ENCODE data around the gene NR5A1.

Gene NR5A1

GRCh38 chr9:124447297-124447661 is 59.9 kb downstream of the NR5A1 start:
- no peak overlapping the region for H3K9ac ChIP-seq (ENCODE audit: low read depth in 1 of 2, low read length in 2 of 2)
- H3K36me3 ChIP-seq (ENCODE audit: control insufficient read depth in 2 of 2, insufficient read depth in 2 of 2, low read length in 2 of 2) = no peaks in the 10 kb centered on the region
- no peak overlapping the region for H3K27ac ChIP-seq (ENCODE audit: low read depth in 2 of 2, low read length in 2 of 2)
- no peaks in the 10 kb centered on the region for H3K9me3 ChIP-seq (ENCODE audit: control insufficient read depth in 2 of 2, low read length in 2 of 2)
- peaks cover 14 to 16% of the 10 kb centered on the region in 2 donors for H3K27me3 ChIP-seq (ENCODE audit: control insufficient read depth in 2 of 2, insufficient read depth in 2 of 2, low read length in 2 of 2)
- H3K4me1 ChIP-seq (ENCODE audit: control insufficient read depth in 2 of 2, insufficient read depth in 2 of 2, low read length in 2 of 2) = no peaks in the 10 kb centered on the region
- no peak overlapping the region for H3K4me3 ChIP-seq (ENCODE audit: low read length in 2 of 2)

GRCh38 chr9:124444166-124444565 is 63.0 kb downstream of the NR5A1 start:
- Histone ChIP-seq H3K9ac (ENCODE audit: low read depth in 1 of 2, low read length in 2 of 2) (no peak overlapping the region), H3K4me3 (ENCODE audit: low read length in 2 of 2) (no peak overlapping the region), H3K36me3 (ENCODE audit: control insufficient read depth in 2 of 2, insufficient read depth in 2 of 2, low read length in 2 of 2) (no peaks in the 10 kb centered on the region), H3K27me3 (ENCODE audit: control insufficient read depth in 2 of 2, insufficient read depth in 2 of 2, low read length in 2 of 2) (peaks cover 0 to 2% of the 10 kb centered on the region in 2 donors), H3K27ac (ENCODE audit: low read depth in 2 of 2, low read length in 2 of 2) (no peak overlapping the region), H3K4me1 (ENCODE audit: control insufficient read depth in 2 of 2, insufficient read depth in 2 of 2, low read length in 2 of 2) (no peaks in the 10 kb centered on the region), H3K9me3 (ENCODE audit: control insufficient read depth in 2 of 2, low read length in 2 of 2) (no peaks in the 10 kb centered on the region)

DNA sequence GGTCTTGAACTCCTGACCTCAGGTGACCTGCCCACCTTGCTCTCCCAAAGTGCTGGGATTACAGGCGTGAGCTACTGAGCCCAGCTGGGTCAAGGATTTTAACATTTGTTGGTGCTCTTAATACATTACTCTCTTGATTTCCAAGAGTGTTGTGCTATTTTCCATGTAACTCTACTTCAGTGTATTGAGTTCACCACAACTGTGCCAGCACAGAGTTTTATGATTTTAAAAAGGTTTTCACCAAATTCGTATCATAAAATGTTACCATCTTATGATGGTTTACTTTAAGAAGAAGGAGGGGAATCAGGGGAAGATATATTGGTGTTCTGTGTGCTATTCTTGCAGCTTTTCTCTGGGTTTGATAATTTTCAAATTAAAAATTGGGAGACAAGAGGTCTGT is 63.6 kb downstream of the NR5A1 start:
- H3K27ac ChIP-seq (ENCODE audit: low read depth in 2 of 2, low read length in 2 of 2) = no peak overlapping the region
- H3K27me3 ChIP-seq (ENCODE audit: control insufficient read depth in 2 of 2, insufficient read depth in 2 of 2, low read length in 2 of 2) = peaks cover 0 to 2% of the 10 kb centered on the region in 2 donors
- H3K4me3 ChIP-seq (ENCODE audit: low read length in 2 of 2) = no peak overlapping the region
- no peaks in the 10 kb centered on the region for H3K9me3 ChIP-seq (ENCODE audit: control insufficient read depth in 2 of 2, low read length in 2 of 2)
- H3K36me3 ChIP-seq (ENCODE audit: control insufficient read depth in 2 of 2, insufficient read depth in 2 of 2, low read length in 2 of 2) = no peaks in the 10 kb centered on the region
- H3K9ac ChIP-seq (ENCODE audit: low read depth in 1 of 2, low read length in 2 of 2) = no peak overlapping the region
- no peaks in the 10 kb centered on the region for H3K4me1 ChIP-seq (ENCODE audit: control insufficient read depth in 2 of 2, insufficient read depth in 2 of 2, low read length in 2 of 2)

- no peak overlapping the region for H3K4me3 ChIP-seq (ENCODE audit: low read length in 2 of 2)
- H3K27me3 ChIP-seq (ENCODE audit: control insufficient read depth in 2 of 2, insufficient read depth in 2 of 2, low read length in 2 of 2) = peaks cover 0 to 2% of the 10 kb centered on the region in 2 donors
- H3K27ac ChIP-seq (ENCODE audit: low read depth in 2 of 2, low read length in 2 of 2) = no peak overlapping the region
- H3K9ac ChIP-seq (ENCODE audit: low read depth in 1 of 2, low read length in 2 of 2) = no peak overlapping the region
- no peaks in the 10 kb centered on the region for H3K9me3 ChIP-seq (ENCODE audit: control insufficient read depth in 2 of 2, low read length in 2 of 2)
- no peaks in the 10 kb centered on the region for H3K4me1 ChIP-seq (ENCODE audit: control insufficient read depth in 2 of 2, insufficient read depth in 2 of 2, low read length in 2 of 2)
- H3K36me3 ChIP-seq (ENCODE audit: control insufficient read depth in 2 of 2, insufficient read depth in 2 of 2, low read length in 2 of 2) = no peaks in the 10 kb centered on the region
Measured at GRCh38 chr9:124442826-124443225, 64.4 kb downstream of the NR5A1 start.

DNA sequence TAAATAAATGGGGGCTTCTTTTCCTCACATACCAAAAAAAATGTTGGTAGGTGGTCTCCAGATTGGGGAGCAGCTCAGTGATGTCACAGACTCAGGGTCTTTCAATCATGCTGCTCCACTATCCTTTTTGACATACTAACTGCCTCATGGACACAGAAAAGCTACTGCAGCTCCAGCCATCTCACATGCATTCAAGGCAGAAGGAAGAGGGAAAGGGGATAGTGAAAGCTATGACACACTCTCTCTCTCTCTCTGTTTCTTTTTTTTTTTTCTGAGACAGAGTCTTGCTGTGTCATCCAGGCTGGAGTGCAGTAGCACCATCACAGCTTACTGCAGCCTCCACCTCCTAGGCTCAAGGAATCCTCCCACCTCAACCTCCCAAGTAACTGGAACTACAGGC is 64.8 kb downstream of the NR5A1 start:
- peaks cover 0 to 2% of the 10 kb centered on the region in 2 donors for H3K27me3 ChIP-seq (ENCODE audit: control insufficient read depth in 2 of 2, insufficient read depth in 2 of 2, low read length in 2 of 2)
- H3K4me1 ChIP-seq (ENCODE audit: control insufficient read depth in 2 of 2, insufficient read depth in 2 of 2, low read length in 2 of 2) = no peaks in the 10 kb centered on the region

GRCh38 chr9:124441291-124441690 is 65.9 kb downstream of the NR5A1 start:
- no peak overlapping the region for H3K27ac ChIP-seq (ENCODE audit: low read depth in 2 of 2, low read length in 2 of 2)
- H3K9ac ChIP-seq (ENCODE audit: low read depth in 1 of 2, low read length in 2 of 2) = no peak overlapping the region
- H3K9me3 ChIP-seq (ENCODE audit: control insufficient read depth in 2 of 2, low read length in 2 of 2) = no peaks in the 10 kb centered on the region
- peaks cover 0 to 2% of the 10 kb centered on the region in 2 donors for H3K27me3 ChIP-seq (ENCODE audit: control insufficient read depth in 2 of 2, insufficient read depth in 2 of 2, low read length in 2 of 2)
- no peaks in the 10 kb centered on the region for H3K4me1 ChIP-seq (ENCODE audit: control insufficient read depth in 2 of 2, insufficient read depth in 2 of 2, low read length in 2 of 2)
- H3K36me3 ChIP-seq (ENCODE audit: control insufficient read depth in 2 of 2, insufficient read depth in 2 of 2, low read length in 2 of 2) = no peaks in the 10 kb centered on the region
- H3K4me3 ChIP-seq (ENCODE audit: low read length in 2 of 2) = no peak overlapping the region

More for the DNA sequence above, 64.8 kb downstream of the NR5A1 start:
- Histone ChIP-seq H3K27ac (ENCODE audit: low read depth in 2 of 2, low read length in 2 of 2) (no peak overlapping the region), H3K9me3 (ENCODE audit: control insufficient read depth in 2 of 2, low read length in 2 of 2) (no peaks in the 10 kb centered on the region), H3K4me3 (ENCODE audit: low read length in 2 of 2) (no peak overlapping the region), H3K9ac (ENCODE audit: low read depth in 1 of 2, low read length in 2 of 2) (no peak overlapping the region), H3K36me3 (ENCODE audit: control insufficient read depth in 2 of 2, insufficient read depth in 2 of 2, low read length in 2 of 2) (no peaks in the 10 kb centered on the region)

DNA sequence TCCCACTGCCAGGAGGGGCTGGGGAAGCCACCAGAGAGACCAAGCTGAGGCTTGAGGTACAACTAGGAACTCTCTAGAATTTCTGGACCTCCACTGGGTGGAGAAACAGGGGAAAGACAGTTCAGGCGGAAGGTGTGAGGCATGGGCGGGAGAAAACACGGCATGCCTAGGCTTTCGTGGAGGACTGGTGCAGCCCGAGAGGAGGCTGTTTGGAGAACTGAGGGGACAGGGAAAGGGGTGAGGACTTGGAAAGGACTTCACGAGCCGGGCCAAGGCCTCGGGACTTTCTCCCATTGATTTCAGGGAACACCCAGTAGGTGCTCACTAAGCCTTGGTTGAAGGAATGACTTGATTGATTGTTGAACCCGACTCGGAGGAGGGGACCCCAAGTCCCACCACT is 66.4 kb downstream of the NR5A1 start:
- no peaks in the 10 kb centered on the region for H3K9me3 ChIP-seq (ENCODE audit: control insufficient read depth in 2 of 2, low read length in 2 of 2)
- H3K27ac ChIP-seq (ENCODE audit: low read depth in 2 of 2, low read length in 2 of 2) = no peak overlapping the region
- H3K4me3 ChIP-seq (ENCODE audit: low read length in 2 of 2) = no peak overlapping the region
- H3K36me3 ChIP-seq (ENCODE audit: control insufficient read depth in 2 of 2, insufficient read depth in 2 of 2, low read length in 2 of 2) = no peaks in the 10 kb centered on the region
- no peak overlapping the region for H3K9ac ChIP-seq (ENCODE audit: low read depth in 1 of 2, low read length in 2 of 2)
- H3K27me3 ChIP-seq (ENCODE audit: control insufficient read depth in 2 of 2, insufficient read depth in 2 of 2, low read length in 2 of 2) = peaks cover 0 to 2% of the 10 kb centered on the region in 2 donors
- no peaks in the 10 kb centered on the region for H3K4me1 ChIP-seq (ENCODE audit: control insufficient read depth in 2 of 2, insufficient read depth in 2 of 2, low read length in 2 of 2)

DNA sequence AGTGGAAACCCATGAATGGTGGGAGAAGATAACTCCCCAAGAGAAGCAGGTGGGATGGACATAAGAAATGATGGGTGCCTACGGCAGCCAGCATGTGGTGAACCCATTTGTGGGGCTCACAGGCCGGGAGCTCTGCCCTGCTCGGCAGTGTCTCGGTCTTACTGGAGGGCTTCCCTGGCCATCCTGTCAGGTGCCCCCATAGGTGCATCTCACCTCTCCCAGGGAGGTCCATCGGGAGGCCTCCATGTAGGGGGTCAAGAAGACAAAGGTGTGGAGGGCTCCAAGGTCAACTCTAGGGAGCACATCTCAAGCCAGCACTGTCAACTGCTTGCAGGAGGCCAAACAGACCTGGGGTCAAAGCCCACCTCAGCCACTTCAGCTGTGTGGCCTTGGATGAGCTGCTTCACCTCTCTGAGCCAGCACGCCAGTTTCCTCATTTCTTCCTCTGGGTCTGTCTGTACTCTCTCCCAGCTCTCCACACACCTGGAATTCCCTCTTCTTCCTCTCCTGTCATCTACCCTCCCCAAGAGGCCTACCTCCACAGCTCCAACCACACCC is 67.4 kb downstream of the NR5A1 start:
- Histone ChIP-seq H3K27me3 (ENCODE audit: control insufficient read depth in 2 of 2, insufficient read depth in 2 of 2, low read length in 2 of 2) (peaks cover 0 to 2% of the 10 kb centered on the region in 2 donors), H3K4me3 (ENCODE audit: low read length in 2 of 2) (no peak overlapping the region), H3K9ac (ENCODE audit: low read depth in 1 of 2, low read length in 2 of 2) (no peak overlapping the region), H3K27ac (ENCODE audit: low read depth in 2 of 2, low read length in 2 of 2) (no peak overlapping the region), H3K4me1 (ENCODE audit: control insufficient read depth in 2 of 2, insufficient read depth in 2 of 2, low read length in 2 of 2) (no peaks in the 10 kb centered on the region), H3K36me3 (ENCODE audit: control insufficient read depth in 2 of 2, insufficient read depth in 2 of 2, low read length in 2 of 2) (no peaks in the 10 kb centered on the region), H3K9me3 (ENCODE audit: control insufficient read depth in 2 of 2, low read length in 2 of 2) (no peaks in the 10 kb centered on the region)

DNA sequence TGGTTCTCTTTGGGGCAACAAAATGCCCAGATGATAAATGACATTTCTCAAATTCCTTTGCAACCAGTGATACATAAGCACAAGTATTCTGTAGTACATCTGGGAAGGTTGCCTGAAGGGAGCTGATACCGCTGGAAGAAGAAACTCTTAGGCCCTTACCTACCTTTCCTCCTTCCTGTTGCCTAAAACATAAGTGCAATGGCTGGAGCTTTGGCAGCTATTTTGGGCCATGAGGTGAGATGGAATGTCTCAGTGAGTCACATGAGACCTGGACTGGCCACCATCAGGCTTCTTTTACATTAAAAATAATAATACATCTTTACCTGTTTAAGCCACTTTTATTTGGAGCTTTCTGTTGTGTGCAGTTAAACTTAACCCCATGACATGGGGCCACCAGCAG is 68.1 kb downstream of the NR5A1 start:
- H3K4me1 ChIP-seq (ENCODE audit: control insufficient read depth in 2 of 2, insufficient read depth in 2 of 2, low read length in 2 of 2) = no peaks in the 10 kb centered on the region
- peaks cover 0 to 2% of the 10 kb centered on the region in 2 donors for H3K27me3 ChIP-seq (ENCODE audit: control insufficient read depth in 2 of 2, insufficient read depth in 2 of 2, low read length in 2 of 2)
- H3K4me3 ChIP-seq (ENCODE audit: low read length in 2 of 2) = no peak overlapping the region
- H3K9ac ChIP-seq (ENCODE audit: low read depth in 1 of 2, low read length in 2 of 2) = no peak overlapping the region
- no peaks in the 10 kb centered on the region for H3K36me3 ChIP-seq (ENCODE audit: control insufficient read depth in 2 of 2, insufficient read depth in 2 of 2, low read length in 2 of 2)
- H3K9me3 ChIP-seq (ENCODE audit: control insufficient read depth in 2 of 2, low read length in 2 of 2) = no peaks in the 10 kb centered on the region
- no peak overlapping the region for H3K27ac ChIP-seq (ENCODE audit: low read depth in 2 of 2, low read length in 2 of 2)

- H3K9me3 ChIP-seq (ENCODE audit: control insufficient read depth in 2 of 2, low read length in 2 of 2) = no peaks in the 10 kb centered on the region
- no peak overlapping the region for H3K27ac ChIP-seq (ENCODE audit: low read depth in 2 of 2, low read length in 2 of 2)
Measured at GRCh38 chr9:124438091-124438490, 69.1 kb downstream of the NR5A1 start.

DNA sequence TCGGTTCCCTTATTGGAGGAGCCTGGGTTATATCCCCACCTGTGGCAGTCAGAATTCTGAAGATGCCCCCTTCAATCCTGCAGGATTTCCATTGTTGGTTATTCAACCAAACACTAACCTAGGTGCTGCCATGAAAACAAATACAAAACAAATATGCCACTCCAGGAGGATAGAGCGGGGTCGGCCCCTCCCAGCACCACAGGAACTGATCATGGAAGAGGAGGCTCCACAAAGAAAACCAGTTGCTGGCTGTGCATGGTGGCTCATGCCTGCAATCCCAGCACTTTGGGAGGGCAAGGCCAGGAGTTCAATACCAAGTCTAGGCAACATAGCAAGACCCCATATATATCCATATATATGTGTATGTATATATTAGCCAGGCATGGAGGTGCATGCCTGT is 70.1 kb downstream of the NR5A1 start:
- Histone ChIP-seq H3K4me1 (ENCODE audit: control insufficient read depth in 2 of 2, insufficient read depth in 2 of 2, low read length in 2 of 2) (no peaks in the 10 kb centered on the region), H3K9ac (ENCODE audit: low read depth in 1 of 2, low read length in 2 of 2) (no peak overlapping the region), H3K36me3 (ENCODE audit: control insufficient read depth in 2 of 2, insufficient read depth in 2 of 2, low read length in 2 of 2) (no peaks in the 10 kb centered on the region), H3K27ac (ENCODE audit: low read depth in 2 of 2, low read length in 2 of 2) (no peak overlapping the region), H3K9me3 (ENCODE audit: control insufficient read depth in 2 of 2, low read length in 2 of 2) (no peaks in the 10 kb centered on the region), H3K4me3 (ENCODE audit: low read length in 2 of 2) (no peak overlapping the region), H3K27me3 (ENCODE audit: control insufficient read depth in 2 of 2, insufficient read depth in 2 of 2, low read length in 2 of 2) (peaks cover 0 to 2% of the 10 kb centered on the region in 2 donors)

More at GRCh38 chr9:124438091-124438490, 69.1 kb downstream of the NR5A1 start:
- peaks cover 0 to 2% of the 10 kb centered on the region in 2 donors for H3K27me3 ChIP-seq (ENCODE audit: control insufficient read depth in 2 of 2, insufficient read depth in 2 of 2, low read length in 2 of 2)
- no peaks in the 10 kb centered on the region for H3K36me3 ChIP-seq (ENCODE audit: control insufficient read depth in 2 of 2, insufficient read depth in 2 of 2, low read length in 2 of 2)
- no peaks in the 10 kb centered on the region for H3K4me1 ChIP-seq (ENCODE audit: control insufficient read depth in 2 of 2, insufficient read depth in 2 of 2, low read length in 2 of 2)
- H3K9ac ChIP-seq (ENCODE audit: low read depth in 1 of 2, low read length in 2 of 2) = no peak overlapping the region
- H3K4me3 ChIP-seq (ENCODE audit: low read length in 2 of 2) = no peak overlapping the region

All from mucosa of rectum (tissue), 2 donors.